Activated T-cell treated with anti-CD3 and anti-CD28 coated beads, Interleukin-2, amount 50 U/mL, for 72 hours (primary cell): ENCODE results near the gene RNF41. TPM values are rescaled to one million over a fixed set of nuclear protein-coding genes. Genes with fewer than 3 reads are reported as not detected.

ENCODE experiments used
- ATAC-seq, 2 donors: fragments of 150-1000 bp; cut with Tn5 transposase; replicated peaks in 1 of 2; 2 replicates each; pipeline ENCODE4 v1.10.0; 2021; ENCODE audit warnings: moderate library complexity in 2 of 2, mild to moderate bottlenecking in 1 of 2
- DNase-seq, 2 donors: peaks; one replicate each; pipeline ENCODE4 v3.0.0; 2021 to 2022; ENCODE audit warnings: mixed read lengths in 1 of 2
- H3K27ac Mint-ChIP-seq: one replicate; pipeline ENCODE4 v1.8.0; 2022; ENCODE audit warnings: mild to moderate bottlenecking, moderate library complexity, mixed read lengths
- H3K27me3 Mint-ChIP-seq: one replicate; pipeline ENCODE4 v1.8.0; 2022; ENCODE audit warnings: low read depth, mixed read lengths
- H3K36me3 Mint-ChIP-seq, 2 donors: one replicate each; pipeline ENCODE4 v1.8.0; 2022; ENCODE audit warnings: mixed read lengths in 2 of 2, mild to moderate bottlenecking in 1 of 2; ENCODE audit not compliant: insufficient read depth in 2 of 2
- H3K4me1 Mint-ChIP-seq: one replicate; pipeline ENCODE4 v1.8.0; 2022; ENCODE audit warnings: low read depth, mixed read lengths
- H3K4me3 Mint-ChIP-seq, 2 donors: one replicate each; pipeline ENCODE4 v1.8.0; 2022; ENCODE audit warnings: mild to moderate bottlenecking in 2 of 2, mixed read lengths in 2 of 2, moderate library complexity in 2 of 2
- H3K9me3 Mint-ChIP-seq, 2 donors: one replicate each; pipeline ENCODE4 v1.8.0; 2022; ENCODE audit warnings: mixed read lengths in 2 of 2
- total RNA-seq, 2 donors: library from RNA; stranded (reverse); gene quantifications; one replicate each; pipeline ENCODE4 v1.2.3, GENCODE V29; 2022

The RNF41 gene
- total RNA-seq, 2 donors from 2014 or later = 35.4 to 40.2 TPM

GRCh38 chr12:56257491-56258067 lies 35.9 kb upstream of the RNF41 start:
- no peak overlapping the region for H3K27ac Mint-ChIP-seq
- peaks cover 0 to 11% of the 10 kb centered on the region in 2 donors for H3K36me3 Mint-ChIP-seq
- peak in 1 of 2 donors; percentile 28 for ATAC-seq
- no peaks in the 10 kb centered on the region for H3K9me3 Mint-ChIP-seq
- peaks cover 27% of the 10 kb centered on the region for H3K4me1 Mint-ChIP-seq
- no peaks in the 10 kb centered on the region for H3K27me3 Mint-ChIP-seq
- DNase-seq = no peak
- H3K4me3 Mint-ChIP-seq = peak overlapping the region; percentile 81 to 90

GRCh38 chr12:56257071-56257470 lies 35.3 kb upstream of the RNF41 start:
- Mint-ChIP-seq H3K9me3 (no peaks in the 10 kb centered on the region), H3K27ac (no peak overlapping the region), H3K4me1 (peaks cover 27% of the 10 kb centered on the region), H3K4me3 (peak overlapping the region; percentile 81 to 90), H3K36me3 (peaks cover 0 to 15% of the 10 kb centered on the region in 2 donors), H3K27me3 (no peaks in the 10 kb centered on the region)
- DNase-seq = no peak
- ATAC-seq = no peak

- no peak for DNase-seq
- Mint-ChIP-seq H3K4me3 (peak overlapping the region; percentile 81 to 90), H3K27ac (no peak overlapping the region), H3K27me3 (no peaks in the 10 kb centered on the region), H3K4me1 (peaks cover 27% of the 10 kb centered on the region), H3K9me3 (no peaks in the 10 kb centered on the region), H3K36me3 (peaks cover 0 to 19% of the 10 kb centered on the region in 2 donors)
- no peak for ATAC-seq
Observed at GRCh38 chr12:56256326-56256960, 34.7 kb upstream of the RNF41 start.

- Mint-ChIP-seq H3K36me3 (peaks cover 0 to 19% of the 10 kb centered on the region in 2 donors), H3K27ac (no peak overlapping the region), H3K4me1 (peaks cover 27% of the 10 kb centered on the region), H3K27me3 (no peaks in the 10 kb centered on the region), H3K4me3 (no peak overlapping the region), H3K9me3 (no peaks in the 10 kb centered on the region)
- no peak for ATAC-seq
- DNase-seq = no peak
Observed at GRCh38 chr12:56255671-56256070, 33.9 kb upstream of the RNF41 start.

- H3K4me3 Mint-ChIP-seq = no peak overlapping the region
- no peaks in the 10 kb centered on the region for H3K27me3 Mint-ChIP-seq
- DNase-seq = no peak
- no peak overlapping the region for H3K27ac Mint-ChIP-seq
- ATAC-seq = no peak
- H3K4me1 Mint-ChIP-seq = peaks cover 22% of the 10 kb centered on the region
- peaks cover 0 to 21% of the 10 kb centered on the region in 2 donors for H3K36me3 Mint-ChIP-seq
- no peaks in the 10 kb centered on the region for H3K9me3 Mint-ChIP-seq
Observed at GRCh38 chr12:56253091-56253490, 31.4 kb upstream of the RNF41 start.

- Mint-ChIP-seq H3K4me3 (no peak overlapping the region), H3K27me3 (no peaks in the 10 kb centered on the region), H3K27ac (no peak overlapping the region), H3K9me3 (no peaks in the 10 kb centered on the region), H3K36me3 (peaks cover 0 to 21% of the 10 kb centered on the region in 2 donors), H3K4me1 (peaks cover 22% of the 10 kb centered on the region)
- DNase-seq (no peak), ATAC-seq (no peak)
Observed at GRCh38 chr12:56252649-56253048, 30.9 kb upstream of the RNF41 start.

- H3K9me3 Mint-ChIP-seq = no peaks in the 10 kb centered on the region
- H3K4me3 Mint-ChIP-seq = no peak overlapping the region
- ATAC-seq (no peak), DNase-seq (no peak)
- no peaks in the 10 kb centered on the region for H3K4me1 Mint-ChIP-seq
- no peaks in the 10 kb centered on the region for H3K27me3 Mint-ChIP-seq
- H3K27ac Mint-ChIP-seq = no peak overlapping the region
- H3K36me3 Mint-ChIP-seq = peaks cover 3 to 23% of the 10 kb centered on the region in 2 donors
Observed at GRCh38 chr12:56248711-56249110, 27.0 kb upstream of the RNF41 start.

GRCh38 chr12:56247923-56248322 lies 26.2 kb upstream of the RNF41 start:
- DNase-seq = no peak
- Mint-ChIP-seq H3K27me3 (no peaks in the 10 kb centered on the region), H3K4me3 (no peak overlapping the region), H3K9me3 (no peaks in the 10 kb centered on the region), H3K4me1 (no peaks in the 10 kb centered on the region), H3K36me3 (peaks cover 3 to 23% of the 10 kb centered on the region in 2 donors), H3K27ac (no peak overlapping the region)
- ATAC-seq = no peak

GRCh38 chr12:56244494-56244893 lies 22.8 kb upstream of the RNF41 start:
- Mint-ChIP-seq H3K36me3 (peaks cover 3 to 19% of the 10 kb centered on the region in 2 donors), H3K27ac (no peak overlapping the region), H3K4me1 (no peaks in the 10 kb centered on the region), H3K9me3 (no peaks in the 10 kb centered on the region), H3K27me3 (no peaks in the 10 kb centered on the region), H3K4me3 (no peak overlapping the region)
- ATAC-seq (no peak), DNase-seq (no peak)

GRCh38 chr12:56243731-56244181 lies 22.0 kb upstream of the RNF41 start:
- H3K9me3 Mint-ChIP-seq = no peaks in the 10 kb centered on the region
- no peaks in the 10 kb centered on the region for H3K27me3 Mint-ChIP-seq
- H3K4me1 Mint-ChIP-seq = no peaks in the 10 kb centered on the region
- DNase-seq (no peak), ATAC-seq (no peak)
- H3K27ac Mint-ChIP-seq = no peak overlapping the region
- H3K36me3 Mint-ChIP-seq = peaks cover 3 to 17% of the 10 kb centered on the region in 2 donors
- H3K4me3 Mint-ChIP-seq = no peak overlapping the region

- no peak overlapping the region for H3K4me3 Mint-ChIP-seq
- no peak overlapping the region for H3K27ac Mint-ChIP-seq
Observed at GRCh38 chr12:56242986-56243385, 21.3 kb upstream of the RNF41 start.

GRCh38 chr12:56241424-56242303 lies 19.9 kb upstream of the RNF41 start:
- Mint-ChIP-seq H3K27me3 (no peaks in the 10 kb centered on the region), H3K9me3 (no peaks in the 10 kb centered on the region), H3K4me1 (no peaks in the 10 kb centered on the region), H3K4me3 (no peak overlapping the region), H3K27ac (no peak overlapping the region), H3K36me3 (peaks cover 3 to 12% of the 10 kb centered on the region in 2 donors)
- no peak for DNase-seq
- ATAC-seq = no peak

More at GRCh38 chr12:56242986-56243385, 21.3 kb upstream of the RNF41 start:
- H3K36me3 Mint-ChIP-seq = peaks cover 3 to 17% of the 10 kb centered on the region in 2 donors
- H3K27me3 Mint-ChIP-seq = no peaks in the 10 kb centered on the region
- no peak for DNase-seq
- no peak for ATAC-seq
- no peaks in the 10 kb centered on the region for H3K4me1 Mint-ChIP-seq
- H3K9me3 Mint-ChIP-seq = no peaks in the 10 kb centered on the region

GRCh38 chr12:56237552-56237951 lies 15.8 kb upstream of the RNF41 start:
- ATAC-seq (no peak), DNase-seq (no peak)
- Mint-ChIP-seq H3K4me3 (no peak overlapping the region), H3K27me3 (no peaks in the 10 kb centered on the region), H3K36me3 (peaks cover 0 to 4% of the 10 kb centered on the region in 2 donors), H3K4me1 (no peaks in the 10 kb centered on the region), H3K9me3 (no peaks in the 10 kb centered on the region), H3K27ac (no peak overlapping the region)
